Amygdala (tissue), 56 donors: Measurements from ENCODE around the gene YAP1.
"Not testable (repeated sequence)": the region's sequence is repeated elsewhere in the genome, so short reads cannot be mapped to it uniquely, and the experiment has no call there.

ENCODE experiments used
- DNase-seq, 56 donors: peaks; one replicate each; lab custom pipeline; 2025; lab: John Stamatoyannopoulos, UW

The YAP1 gene

GRCh38 chr11:102234779-102235439 is 124.7 kb downstream of the YAP1 start:
- no peak for DNase-seq

- DNase-seq: no peak
Observed at GRCh38 chr11:102237096-102237735, 127.0 kb downstream of the YAP1 start.

- DNase-seq: no peak
Observed at GRCh38 chr11:102238391-102238821, 128.2 kb downstream of the YAP1 start.

- no peak for DNase-seq
Observed at GRCh38 chr11:102239448-102239847, 129.2 kb downstream of the YAP1 start.

- DNase-seq: no peak
Observed at GRCh38 chr11:102239911-102240310, 129.7 kb downstream of the YAP1 start.

GRCh38 chr11:102240502-102240901 is 130.3 kb downstream of the YAP1 start:
- DNase-seq: no peak

- DNase-seq: no peak
Observed at GRCh38 chr11:102241026-102241425, 130.8 kb downstream of the YAP1 start.

GRCh38 chr11:102243399-102243884 is 133.2 kb downstream of the YAP1 start:
- no peak for DNase-seq

GRCh38 chr11:102244681-102245409 is 134.6 kb downstream of the YAP1 start:
- DNase-seq: no peak

GRCh38 chr11:102251423-102251822 is 141.2 kb downstream of the YAP1 start:
- DNase-seq: no peak

- DNase-seq: no peak
Observed at GRCh38 chr11:102252339-102252891, 142.2 kb downstream of the YAP1 start.

GRCh38 chr11:102253020-102253715 is 142.9 kb downstream of the YAP1 start:
- no peak for DNase-seq

- DNase-seq: no peak
Observed at GRCh38 chr11:102254047-102254446, 143.8 kb downstream of the YAP1 start.

GRCh38 chr11:102256251-102256650 is 146.0 kb downstream of the YAP1 start:
- no peak for DNase-seq

GRCh38 chr11:102260241-102260640 is 150.0 kb downstream of the YAP1 start:
- no peak for DNase-seq

- no peak for DNase-seq
Observed at GRCh38 chr11:102263379-102264003, 153.2 kb downstream of the YAP1 start.

- not testable (repeated sequence) for DNase-seq
Observed at GRCh38 chr11:102264704-102265103, 154.5 kb downstream of the YAP1 start.

- no peak for DNase-seq
Observed at GRCh38 chr11:102266099-102266498, 155.9 kb downstream of the YAP1 start.

- DNase-seq: no peak
Observed at GRCh38 chr11:102267609-102268008, 157.4 kb downstream of the YAP1 start.
